Natural killer cell treated with Interleukin-12 subunit alpha and Interleukin-12 subunit beta and Interleukin-15 and Interleukin-18, amount 100 ng/mL, for 72 hours (primary cell): Measurements from ENCODE around the gene NEK5. TPM values are rescaled to one million over a fixed set of nuclear protein-coding genes. Genes with fewer than 3 reads are reported as not detected.
"Not testable (repeated sequence)": the region's sequence is repeated elsewhere in the genome, so short reads cannot be mapped to it uniquely, and the experiment has no call there.

Experiments used
- ATAC-seq, 2 donors: fragments of 150-1000 bp; cut with Tn5 transposase in 1 of 2; sonication (Bioruptor Pico), chemical (Tn5 transposase) in 1 of 2; 2 replicates each; pipeline ENCODE4 v1.10.0; 2021
- DNase-seq: peaks from one replicate; pipeline ENCODE4 v3.0.0; 2022; ENCODE audit warnings: low spot score
- H3K27ac Mint-ChIP-seq, 2 donors: 1 replicate in 1 of 2; 2 replicates in 1 of 2; pipeline ENCODE4 v1.8.0; 2022; ENCODE audit warnings: mixed read lengths in 2 of 2, mild to moderate bottlenecking in 1 of 2, moderate library complexity in 1 of 2
- H3K27me3 Mint-ChIP-seq, 2 donors: 1 replicate in 1 of 2; 2 replicates in 1 of 2; pipeline ENCODE4 v1.8.0; 2022; ENCODE audit warnings: mixed read lengths in 2 of 2
- H3K36me3 Mint-ChIP-seq: one replicate; pipeline ENCODE4 v1.8.0; 2022; ENCODE audit warnings: mixed read lengths
- H3K4me1 Mint-ChIP-seq, 2 donors: 1 replicate in 1 of 2; 2 replicates in 1 of 2; pipeline ENCODE4 v1.8.0; 2022; ENCODE audit warnings: low read depth in 2 of 2, mixed read lengths in 2 of 2, mild to moderate bottlenecking in 1 of 2
- H3K4me3 Mint-ChIP-seq: one replicate; pipeline ENCODE4 v1.8.0; 2022; ENCODE audit warnings: mixed read lengths
- H3K9me3 Mint-ChIP-seq: 2 replicates; pipeline ENCODE4 v1.8.0; 2022; ENCODE audit warnings: mixed read lengths
- total RNA-seq, 2 donors: library from RNA; stranded (reverse); gene quantifications; one replicate each; pipeline ENCODE4 v1.2.3, GENCODE V29; 2022

NEK5 gene
- total RNA-seq, 2 donors from 2014 or later, result not detected

DNA sequence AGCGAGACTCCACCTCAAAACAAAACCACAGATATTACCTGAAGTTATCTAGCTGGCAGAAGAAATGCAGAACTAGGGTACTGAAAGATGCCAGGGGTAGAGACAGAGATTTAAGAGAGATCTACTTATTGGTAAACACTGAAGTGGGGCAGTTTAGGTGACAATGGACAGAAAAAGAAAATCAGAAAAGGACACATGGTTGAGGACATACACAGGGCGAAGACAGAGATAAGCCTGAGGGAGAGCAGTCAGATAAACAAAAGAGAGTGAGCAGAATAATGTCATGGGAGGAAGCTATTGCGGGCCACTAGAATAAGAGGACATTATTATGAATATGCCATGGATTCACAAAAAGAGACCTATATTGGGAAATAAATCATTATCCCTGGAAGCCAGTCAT is 3.3 kb downstream of the NEK5 start:
- Mint-ChIP-seq H3K27ac (no peak overlapping the region), H3K4me1 (peaks cover 5 to 11% of the 10 kb centered on the region in 2 donors), H3K36me3 (no peaks in the 10 kb centered on the region), H3K27me3 (peaks cover 25 to 28% of the 10 kb centered on the region in 2 donors), H3K9me3 (no peaks in the 10 kb centered on the region), H3K4me3 (no peak overlapping the region)
- no peak for DNase-seq
- ATAC-seq, result no peak

DNA sequence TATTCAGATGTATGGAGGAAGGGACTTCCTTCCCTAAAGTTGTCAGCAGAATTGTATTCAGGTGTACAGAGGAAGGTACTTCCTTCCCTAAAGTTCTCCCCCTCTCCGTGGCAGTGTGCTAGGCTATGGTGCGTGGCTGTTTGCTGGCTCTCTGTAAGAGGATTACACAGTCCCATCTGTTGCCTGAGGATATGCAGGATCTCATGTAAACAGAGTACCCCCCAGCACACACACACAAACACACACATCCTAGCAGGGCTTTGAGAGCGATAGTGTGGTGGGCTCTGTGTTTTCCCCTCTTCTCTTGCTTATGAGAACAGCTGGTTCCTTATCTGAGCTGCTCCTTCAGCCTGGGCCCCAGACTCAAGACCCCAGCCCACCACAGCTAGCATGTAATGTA is 10.3 kb downstream of the NEK5 start:
- H3K4me3 Mint-ChIP-seq, result no peak overlapping the region
- H3K4me1 Mint-ChIP-seq, result no peaks in the 10 kb centered on the region
- no peaks in the 10 kb centered on the region for H3K9me3 Mint-ChIP-seq

DNA sequence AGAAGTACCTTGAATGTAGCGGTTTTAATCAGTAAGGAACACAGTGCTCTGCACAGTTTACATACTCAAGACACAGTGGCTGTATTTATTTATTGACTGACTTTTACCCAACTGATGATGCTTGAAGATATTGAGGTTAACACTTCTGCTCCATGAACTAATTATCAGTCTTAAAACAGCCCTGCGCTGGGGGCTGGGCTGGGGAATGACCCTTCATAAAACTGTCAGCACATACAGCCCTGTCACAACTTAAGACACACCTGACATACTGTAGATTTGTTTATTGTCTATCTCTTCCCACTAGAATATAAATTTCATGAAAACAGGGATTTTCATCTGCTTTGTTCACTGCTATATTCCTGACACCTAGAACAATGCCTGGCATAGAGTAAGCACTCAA is 10.8 kb downstream of the NEK5 start:
- peaks cover 15 to 34% of the 10 kb centered on the region in 2 donors for H3K27me3 Mint-ChIP-seq
- DNase-seq, result no peak
- no peak overlapping the region for H3K27ac Mint-ChIP-seq
- no peaks in the 10 kb centered on the region for H3K9me3 Mint-ChIP-seq
- no peaks in the 10 kb centered on the region for H3K4me1 Mint-ChIP-seq
- H3K36me3 Mint-ChIP-seq, result no peaks in the 10 kb centered on the region
- no peak for ATAC-seq
- no peak overlapping the region for H3K4me3 Mint-ChIP-seq

More for the DNA sequence above, 10.3 kb downstream of the NEK5 start:
- no peak for ATAC-seq
- Mint-ChIP-seq H3K27ac (no peak overlapping the region), H3K27me3 (peaks cover 16 to 38% of the 10 kb centered on the region in 2 donors), H3K36me3 (no peaks in the 10 kb centered on the region)
- no peak for DNase-seq

DNA sequence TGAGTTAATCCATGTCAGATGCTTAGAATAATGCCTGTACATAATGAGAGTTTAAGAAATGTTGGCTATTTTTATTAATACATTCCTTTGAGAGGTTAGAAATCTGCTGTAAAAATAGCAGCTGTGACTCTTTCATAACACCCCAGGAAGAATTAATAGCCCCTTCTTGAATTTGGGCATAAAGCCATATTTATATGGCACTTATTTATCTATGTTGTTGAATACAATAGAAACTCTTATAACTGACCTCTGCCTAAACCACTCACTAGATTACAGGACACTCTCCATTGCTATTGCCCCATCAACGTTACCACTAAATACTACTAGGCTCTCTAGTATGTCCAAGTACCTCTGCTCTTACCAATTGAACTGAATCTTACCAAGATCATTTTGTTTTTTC is 16.3 kb downstream of the NEK5 start:
- ATAC-seq (no peak), DNase-seq (no peak)
- Mint-ChIP-seq H3K36me3 (no peaks in the 10 kb centered on the region), H3K27me3 (peaks cover 19 to 45% of the 10 kb centered on the region in 2 donors), H3K4me3 (no peak overlapping the region), H3K9me3 (no peaks in the 10 kb centered on the region), H3K27ac (no peak overlapping the region), H3K4me1 (no peaks in the 10 kb centered on the region)

DNA sequence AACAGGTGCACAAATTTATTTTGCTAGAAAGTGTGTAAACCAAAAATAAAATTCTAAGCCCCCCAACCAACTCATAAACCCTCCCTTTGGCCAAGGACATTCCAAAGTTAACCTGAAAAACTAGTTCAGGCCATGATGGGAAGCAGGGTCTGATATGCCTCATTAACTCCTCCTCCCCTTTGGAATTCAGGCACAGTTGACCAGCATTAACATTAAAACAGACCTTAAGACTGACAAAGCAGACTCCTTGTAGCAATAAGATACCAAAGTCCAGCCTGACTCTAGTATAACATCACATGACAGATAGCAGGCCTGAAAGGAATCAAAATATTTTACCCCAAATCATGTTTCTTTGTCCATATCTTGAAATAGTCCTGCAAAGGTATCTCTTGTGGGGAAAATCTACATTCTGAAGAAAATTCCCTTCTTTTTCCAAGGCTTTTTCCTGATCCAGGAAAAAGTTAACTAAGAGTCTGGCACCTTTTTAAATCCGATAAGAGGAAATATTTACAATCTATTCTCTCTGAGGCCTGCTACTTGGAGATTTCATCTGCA is 19.7 kb downstream of the NEK5 start:
- ATAC-seq (no peak), DNase-seq (no peak)
- Mint-ChIP-seq H3K9me3 (no peaks in the 10 kb centered on the region), H3K27ac (no peak overlapping the region), H3K36me3 (no peaks in the 10 kb centered on the region), H3K27me3 (peaks cover 13 to 46% of the 10 kb centered on the region in 2 donors), H3K4me1 (no peaks in the 10 kb centered on the region), H3K4me3 (no peak overlapping the region)

DNA sequence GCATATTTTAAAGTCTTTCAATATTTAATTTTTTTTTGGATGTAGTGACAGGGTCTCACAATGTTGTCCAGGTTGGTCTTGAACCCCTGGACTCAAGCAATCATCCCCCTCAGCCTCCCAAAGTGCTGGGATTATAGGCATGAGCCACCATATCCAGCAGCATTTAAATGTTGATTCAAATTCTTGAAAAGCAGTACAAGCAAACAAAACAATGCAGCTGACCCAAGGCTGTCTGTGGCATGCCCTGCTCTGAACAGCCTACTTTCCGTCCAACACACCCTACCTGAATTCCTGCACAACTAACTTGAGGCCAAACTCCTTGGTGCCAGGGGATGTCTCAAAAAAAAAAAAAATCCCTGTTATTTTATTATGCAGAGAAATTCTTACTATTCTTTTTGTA is 23.0 kb downstream of the NEK5 start:
- Mint-ChIP-seq H3K4me3 (no peak overlapping the region), H3K36me3 (no peaks in the 10 kb centered on the region), H3K27ac (no peak overlapping the region), H3K4me1 (no peaks in the 10 kb centered on the region), H3K9me3 (no peaks in the 10 kb centered on the region), H3K27me3 (peaks cover 4 to 23% of the 10 kb centered on the region in 2 donors)
- DNase-seq (no peak), ATAC-seq (no peak)

DNA sequence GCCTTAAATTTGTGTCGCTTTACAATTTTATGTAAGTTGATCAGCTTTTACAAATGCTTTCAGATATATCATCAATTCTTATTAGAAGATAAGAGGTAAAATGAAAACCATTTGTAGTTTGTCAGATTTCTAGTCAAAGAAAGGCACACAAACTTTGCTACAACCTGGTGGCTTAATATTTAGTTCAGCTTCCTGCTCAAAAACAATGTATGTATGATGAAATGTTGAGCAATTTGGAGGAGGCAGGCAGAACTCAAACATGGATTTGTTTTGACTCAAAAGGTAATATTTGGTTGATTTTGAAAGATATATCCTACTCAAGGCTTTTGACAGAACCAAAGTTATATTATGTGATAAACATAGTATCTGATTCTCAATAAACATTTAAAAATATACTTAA is 24.2 kb downstream of the NEK5 start:
- Mint-ChIP-seq H3K27ac (no peak overlapping the region), H3K27me3 (peaks cover 2 to 11% of the 10 kb centered on the region in 2 donors), H3K4me1 (no peaks in the 10 kb centered on the region), H3K36me3 (no peaks in the 10 kb centered on the region), H3K9me3 (no peaks in the 10 kb centered on the region), H3K4me3 (no peak overlapping the region)
- ATAC-seq (no peak), DNase-seq (no peak)

DNA sequence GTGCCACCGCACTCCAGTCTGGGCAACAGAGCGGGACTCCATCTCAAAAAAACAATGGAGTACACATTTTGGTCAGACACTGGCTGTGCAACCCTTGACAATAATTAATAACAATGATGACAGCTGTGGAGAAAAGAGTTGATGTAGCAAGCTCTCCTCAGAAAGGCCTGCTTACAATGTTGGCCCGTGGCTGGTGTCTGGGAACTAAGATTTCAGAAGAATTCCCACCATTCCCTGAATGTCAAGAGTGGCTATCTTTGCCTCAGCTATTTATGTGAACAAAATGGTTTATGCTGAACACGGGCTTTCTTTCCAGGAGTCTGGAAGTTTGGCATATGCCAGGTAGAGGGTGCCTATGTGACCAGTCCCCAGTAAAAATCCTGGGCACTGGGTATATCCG is 25.5 kb downstream of the NEK5 start:
- H3K9me3 Mint-ChIP-seq, result no peaks in the 10 kb centered on the region
- no peak overlapping the region for H3K4me3 Mint-ChIP-seq
- H3K27me3 Mint-ChIP-seq, result peaks cover 0 to 7% of the 10 kb centered on the region in 2 donors
- no peaks in the 10 kb centered on the region for H3K36me3 Mint-ChIP-seq
- no peak for ATAC-seq
- no peak overlapping the region for H3K27ac Mint-ChIP-seq
- DNase-seq, result no peak
- H3K4me1 Mint-ChIP-seq, result no peaks in the 10 kb centered on the region

DNA sequence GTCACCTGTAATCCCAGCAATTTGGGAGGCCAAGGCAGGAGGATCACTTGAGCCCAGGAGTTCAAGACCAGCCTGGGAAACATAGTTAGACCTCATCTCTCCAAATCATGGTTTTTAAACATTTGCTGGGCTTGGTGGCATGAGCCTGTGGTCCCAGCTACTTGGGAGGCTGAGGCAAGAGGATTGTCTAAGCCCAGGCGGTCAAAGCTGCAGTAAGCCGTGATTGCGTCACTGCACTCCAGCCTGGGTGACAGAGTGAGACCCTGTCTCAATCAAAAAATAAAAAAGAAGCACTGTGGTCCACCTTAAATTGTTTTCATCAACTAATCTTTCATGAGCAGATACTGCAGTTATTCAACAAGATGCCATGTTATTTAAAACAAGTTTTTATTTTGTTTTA is 26.4 kb downstream of the NEK5 start:
- not testable (repeated sequence) for DNase-seq, H3K4me1 Mint-ChIP-seq, H3K27me3 Mint-ChIP-seq

DNA sequence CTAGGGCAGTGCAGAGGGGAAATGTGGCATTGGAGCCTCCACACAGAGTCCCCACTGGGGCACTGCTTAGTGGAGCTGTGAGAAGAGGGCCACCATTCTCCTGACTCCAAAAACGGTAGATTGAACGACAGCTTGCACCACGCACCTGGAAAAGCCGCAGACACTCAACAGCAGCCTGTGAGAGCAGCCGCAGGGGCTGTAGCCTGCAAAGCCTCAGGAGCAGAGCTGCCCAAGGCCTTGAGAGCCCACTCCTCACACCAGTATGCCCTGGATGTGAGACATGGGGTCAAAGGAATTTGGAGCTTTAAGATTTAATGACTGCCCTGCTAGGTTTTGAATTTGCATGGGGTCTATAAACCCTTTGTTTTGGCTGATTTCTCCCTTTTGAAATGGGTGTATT is 31.7 kb downstream of the NEK5 start:
- no peak overlapping the region for H3K27ac Mint-ChIP-seq
- H3K4me3 Mint-ChIP-seq, result no peak overlapping the region
- H3K4me1 Mint-ChIP-seq, result no peaks in the 10 kb centered on the region
- H3K9me3 Mint-ChIP-seq, result no peaks in the 10 kb centered on the region
- DNase-seq (no peak), ATAC-seq (no peak)
- peaks cover 0 to 3% of the 10 kb centered on the region in 2 donors for H3K27me3 Mint-ChIP-seq
- no peaks in the 10 kb centered on the region for H3K36me3 Mint-ChIP-seq

More for the DNA sequence above, 26.4 kb downstream of the NEK5 start:
- H3K27ac Mint-ChIP-seq, H3K9me3 Mint-ChIP-seq, H3K4me3 Mint-ChIP-seq, ATAC-seq, H3K36me3 Mint-ChIP-seq: not testable (repeated sequence)

DNA sequence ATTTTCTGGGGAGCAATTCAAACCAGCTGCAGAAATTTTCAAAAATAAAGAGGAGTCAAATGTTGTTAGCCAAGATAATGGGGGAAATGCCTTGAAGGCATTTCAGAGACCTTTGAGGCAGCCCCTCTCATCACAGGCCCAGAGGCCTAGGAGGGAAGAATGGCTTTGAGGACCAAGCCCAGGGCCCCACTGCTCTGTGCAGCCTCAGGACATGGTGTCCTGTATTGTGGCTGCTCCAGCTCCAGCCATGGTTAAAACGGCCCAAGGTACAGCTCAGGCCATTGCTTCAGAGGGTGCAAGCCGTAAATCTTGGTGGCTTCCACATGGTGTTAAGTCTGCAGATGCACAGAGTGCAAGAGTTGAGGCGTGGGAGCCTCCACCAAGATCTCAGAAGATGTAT is 32.1 kb downstream of the NEK5 start:
- Mint-ChIP-seq H3K36me3 (no peaks in the 10 kb centered on the region), H3K27me3 (peaks cover 0 to 3% of the 10 kb centered on the region in 2 donors), H3K4me3 (no peak overlapping the region), H3K27ac (no peak overlapping the region), H3K9me3 (no peaks in the 10 kb centered on the region), H3K4me1 (no peaks in the 10 kb centered on the region)
- ATAC-seq (no peak), DNase-seq (no peak)

DNA sequence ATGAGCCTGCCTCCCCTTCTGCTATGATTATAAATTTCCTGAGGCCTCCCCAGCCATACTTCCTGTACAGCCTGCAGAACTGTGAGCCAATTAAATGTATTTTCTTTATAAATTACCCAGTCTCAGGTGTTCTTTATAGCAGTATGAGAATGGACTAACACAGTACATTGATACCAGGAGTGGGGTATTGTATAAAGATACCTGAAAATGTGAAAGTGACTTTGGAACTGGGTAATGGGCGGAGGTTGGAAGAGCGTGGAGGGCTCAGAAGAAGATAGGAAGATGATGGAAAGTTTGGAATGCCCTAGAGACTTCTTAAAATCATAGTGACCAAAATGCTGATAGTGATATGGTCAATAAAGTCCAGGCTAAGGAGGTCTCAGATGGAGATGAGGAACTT is 32.8 kb downstream of the NEK5 start:
- Mint-ChIP-seq H3K27me3 (peaks cover 0 to 3% of the 10 kb centered on the region in 2 donors), H3K4me1 (no peaks in the 10 kb centered on the region), H3K4me3 (no peak overlapping the region), H3K9me3 (no peaks in the 10 kb centered on the region), H3K36me3 (no peaks in the 10 kb centered on the region), H3K27ac (no peak overlapping the region)
- DNase-seq, result no peak
- ATAC-seq, result no peak

DNA sequence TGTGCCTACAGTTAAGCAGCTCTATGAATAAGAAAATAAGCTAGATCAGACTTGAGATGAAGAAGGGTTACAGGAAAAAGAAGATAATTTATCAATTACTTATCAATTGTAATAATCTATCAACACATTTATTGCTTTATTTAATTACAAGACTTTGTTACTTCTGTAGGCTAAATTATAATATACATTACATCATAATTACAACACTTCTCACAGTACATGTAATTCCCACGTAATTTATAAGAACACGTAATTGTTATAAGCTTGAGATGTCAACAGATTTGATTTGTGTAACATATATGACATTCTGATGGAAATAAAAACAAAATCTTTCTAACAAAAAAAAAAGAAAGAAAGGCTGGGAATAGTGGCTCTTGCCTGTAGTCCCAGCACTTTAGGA is 36.8 kb downstream of the NEK5 start:
- no peaks in the 10 kb centered on the region for H3K36me3 Mint-ChIP-seq
- ATAC-seq (no peak), DNase-seq (no peak)
- no peaks in the 10 kb centered on the region for H3K4me1 Mint-ChIP-seq
- no peak overlapping the region for H3K27ac Mint-ChIP-seq
- H3K4me3 Mint-ChIP-seq, result no peak overlapping the region
- no peaks in the 10 kb centered on the region for H3K9me3 Mint-ChIP-seq
- peaks cover 0 to 7% of the 10 kb centered on the region in 2 donors for H3K27me3 Mint-ChIP-seq

DNA sequence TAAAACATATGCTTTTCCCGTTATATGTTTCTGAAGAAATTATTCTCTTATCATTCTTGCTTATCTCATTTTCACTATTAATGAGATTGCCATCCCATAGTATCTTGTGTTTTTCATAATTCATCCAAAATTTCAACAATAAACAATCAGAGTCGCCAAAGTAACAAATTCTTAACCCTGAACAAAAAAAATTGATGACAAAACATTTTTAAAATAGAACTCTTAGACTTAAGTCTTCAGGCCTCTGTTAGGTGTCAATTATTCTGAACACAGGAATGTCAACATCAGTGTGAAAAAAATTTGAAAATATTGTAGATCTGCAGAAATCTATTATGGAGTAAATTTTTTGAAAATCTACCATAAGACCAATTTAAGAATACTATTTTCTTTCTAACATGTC is 37.4 kb downstream of the NEK5 start:
- no peak for ATAC-seq
- peaks cover 6 to 7% of the 10 kb centered on the region in 2 donors for H3K27me3 Mint-ChIP-seq
- H3K4me1 Mint-ChIP-seq, result no peaks in the 10 kb centered on the region
- H3K4me3 Mint-ChIP-seq, result no peak overlapping the region
- no peak overlapping the region for H3K27ac Mint-ChIP-seq
- H3K36me3 Mint-ChIP-seq, result no peaks in the 10 kb centered on the region
- no peaks in the 10 kb centered on the region for H3K9me3 Mint-ChIP-seq
- no peak for DNase-seq

DNA sequence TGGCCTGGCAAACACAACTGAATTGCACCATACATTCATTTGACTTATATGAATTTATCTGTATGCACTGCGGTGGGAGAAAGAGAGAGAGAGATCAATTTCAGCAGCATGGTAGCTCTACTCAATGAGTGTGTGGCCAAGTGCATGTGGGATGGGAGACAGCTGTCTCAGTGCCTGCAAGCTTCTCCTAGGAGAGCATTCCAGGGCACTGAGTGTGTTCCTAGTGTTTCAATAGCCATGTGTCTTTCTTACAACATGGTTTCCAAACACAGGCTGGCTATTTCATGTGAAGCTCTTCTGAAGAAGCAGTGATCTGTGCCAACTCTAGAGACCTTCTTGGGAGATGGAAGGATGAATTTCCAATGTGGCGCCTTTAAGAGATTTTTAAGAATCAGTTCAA is 43.5 kb downstream of the NEK5 start:
- no peak for ATAC-seq
- H3K4me3 Mint-ChIP-seq, result no peak overlapping the region
- DNase-seq, result no peak
- peaks cover 12% of the 10 kb centered on the region in 2 donors for H3K27me3 Mint-ChIP-seq
- H3K4me1 Mint-ChIP-seq, result no peaks in the 10 kb centered on the region
- H3K36me3 Mint-ChIP-seq, result no peaks in the 10 kb centered on the region
- H3K9me3 Mint-ChIP-seq, result no peaks in the 10 kb centered on the region
- no peak overlapping the region for H3K27ac Mint-ChIP-seq
